Testis (tissue), 2 donors: ENCODE results near the gene FRS2.

Experiments used
- CTCF ChIP-seq, 3 experiments: fragments of 450-650 bp in 2 of 3; fragments of 200-600 bp in 1 of 3; sonication (generic) in 1 of 3; IDR thresholded peaks; one replicate each; pipeline ENCODE4 v1.5.1; 2016 to 2019; ENCODE audit warnings: antibody characterized with exemption in 3 of 3, mild to moderate bottlenecking in 2 of 3, moderate library complexity in 1 of 3
- POLR2A ChIP-seq: fragments of 450-650 bp; IDR thresholded peaks from one replicate; pipeline ENCODE4 v1.6.1; 2017; ENCODE audit warnings: antibody characterized with exemption, mild to moderate bottlenecking, moderate library complexity

DNA sequence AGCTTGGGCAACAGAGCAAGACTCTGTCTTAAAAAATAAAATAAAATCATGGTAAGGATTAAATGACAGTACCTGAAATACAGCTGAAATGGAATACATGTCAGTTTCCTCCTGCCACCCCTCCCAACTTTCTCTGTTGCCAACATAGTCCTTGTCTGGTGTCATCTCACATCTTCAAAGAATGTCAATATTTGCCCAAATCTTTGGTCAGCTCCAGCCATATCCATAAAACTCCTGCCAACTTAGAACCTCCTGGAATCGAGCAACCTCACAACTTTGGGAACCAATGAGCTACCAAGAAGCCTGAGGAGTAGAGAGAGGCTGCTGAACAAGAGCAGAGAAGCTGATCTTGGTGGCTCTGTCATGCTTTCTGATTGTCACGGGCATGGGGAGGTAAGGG lies 151.4 kb downstream of the FRS2 start:
- TF ChIP-seq POLR2A: no peak
- no peak for TF ChIP-seq CTCF (IDR thresholded peaks at IDR 0.05)
